IMR-90 (cell line): ENCODE results near the gene TAF3. TPM values are rescaled to one million over a fixed set of nuclear protein-coding genes. Genes with fewer than 3 reads are reported as not detected.

ENCODE experiments used
- ATAC-seq: fragments of 200-7000 bp; cut with Tn5 transposase; 2 replicates; pipeline ENCODE4 v1.9.1; 2020; ENCODE audit warnings: low read depth, mild to moderate bottlenecking, moderate library complexity
- BruUV-seq: library from RNA; stranded (reverse); fragments of 400-500 nt; replicated peaks from 2 replicates; lab custom pipeline; 2021; lab: Mats Ljungman, UMichigan
- CTCF ChIA-PET: fragments of 300-600 bp; formaldehyde crosslinking; extraction: SDS; loops from one replicate; lab custom pipeline; 2021; ENCODE audit warnings: antibody characterized with exemption; lab: Yijun Ruan, JAX
- POLR2A ChIA-PET: fragments of 300-600 bp; sonication (Branson Sonifier 250); formaldehyde crosslinking; loops from one replicate; lab custom pipeline; 2022; ENCODE audit warnings: antibody characterized with exemption; ENCODE audit not compliant: unreplicated experiment; lab: Charles Lee
- DNase-seq: peaks from one replicate; pipeline ENCODE4 v3.0.0; 2013
- H2AFZ ChIP-seq: replicated peaks from 2 replicates; pipeline ENCODE3; 2013; ENCODE audit warnings: low read length, mild to moderate bottlenecking; ENCODE audit not compliant: poor library complexity
- H2AK5ac ChIP-seq: 2 replicates; pipeline ENCODE4 v1.6.1; 2013; ENCODE audit warnings: low read depth, low read length, inconsistent platforms
- H2AK9ac ChIP-seq: replicated peaks from 2 replicates; pipeline ENCODE3; 2013; ENCODE audit warnings: mild to moderate bottlenecking, low read depth, low read length, moderate library complexity; ENCODE audit not compliant: poor library complexity
- H2BK120ac ChIP-seq: 2 replicates; pipeline ENCODE4 v1.6.1; 2013; ENCODE audit warnings: low read depth, low read length, inconsistent platforms
- H2BK15ac ChIP-seq: 3 replicates; pipeline ENCODE4 v1.6.1; 2013; ENCODE audit warnings: low read depth, low read length, inconsistent platforms
- H2BK20ac ChIP-seq: 2 replicates; pipeline ENCODE4 v1.6.1; 2013; ENCODE audit warnings: low read depth, mild to moderate bottlenecking, inconsistent platforms, low read length, moderate library complexity
- H2BK5ac ChIP-seq: 2 replicates; pipeline ENCODE4 v1.6.1; 2013; ENCODE audit warnings: mild to moderate bottlenecking, low read depth, low read length, inconsistent platforms; ENCODE audit not compliant: poor library complexity, severe bottlenecking
- H3K14ac ChIP-seq: replicated peaks from 2 replicates; pipeline ENCODE4 v1.6.1; 2013; ENCODE audit warnings: low read depth, low read length, inconsistent platforms
- H3K18ac ChIP-seq: 2 replicates; pipeline ENCODE4 v1.6.1; 2013; ENCODE audit warnings: low read depth, low read length, control low read depth
- H3K23ac ChIP-seq: 2 replicates; pipeline ENCODE4 v1.6.1; 2013; ENCODE audit warnings: low read depth, low read length, inconsistent platforms
- H3K27ac ChIP-seq: 2 replicates; pipeline ENCODE4 v1.5.1; 2013; ENCODE audit warnings: mild to moderate bottlenecking, control low read depth, low read length; ENCODE audit not compliant: insufficient read depth
- H3K27me3 ChIP-seq: 2 replicates; pipeline ENCODE4 v1.6.1; 2013; ENCODE audit warnings: low read length; ENCODE audit not compliant: control insufficient read depth, insufficient read depth
- H3K36me3 ChIP-seq: 2 replicates; pipeline ENCODE4 v1.6.1; 2013; ENCODE audit warnings: low read length, mixed read lengths; ENCODE audit not compliant: control insufficient read depth, insufficient read depth
- H3K4ac ChIP-seq: 2 replicates; pipeline ENCODE4 v1.6.1; 2013; ENCODE audit warnings: low read depth, low read length, inconsistent platforms
- H3K4me1 ChIP-seq: 2 replicates; pipeline ENCODE4 v1.6.1; 2013; ENCODE audit warnings: low read length, mixed read lengths; ENCODE audit not compliant: control insufficient read depth, insufficient read depth
- H3K4me2 ChIP-seq: 2 replicates; pipeline ENCODE4 v1.6.1; 2013; ENCODE audit warnings: low read depth, mild to moderate bottlenecking, control low read depth, low read length, moderate library complexity
- H3K4me3 ChIP-seq: 2 replicates; pipeline ENCODE4 v1.5.1; 2013; ENCODE audit warnings: low read depth, mild to moderate bottlenecking, control low read depth, low read length, moderate library complexity; ENCODE audit not compliant: insufficient read depth
- H3K56ac ChIP-seq: 2 replicates; pipeline ENCODE4 v1.6.1; 2013; ENCODE audit warnings: low read length, inconsistent platforms; ENCODE audit not compliant: insufficient read depth; ENCODE audit errors: extremely low read depth
- H3K79me1 ChIP-seq, 2 experiments: 2 replicates each; pipeline ENCODE4 v1.6.1; 2013; ENCODE audit warnings: low read length in 2 of 2, inconsistent platforms in 1 of 2, low read depth in 1 of 2
- H3K9ac ChIP-seq: 2 replicates; pipeline ENCODE4 v1.6.1; 2013; ENCODE audit warnings: low read depth, low read length, control low read depth
- H3K9me1 ChIP-seq: 2 replicates; pipeline ENCODE4 v1.6.1; 2013; ENCODE audit warnings: low read length, inconsistent platforms; ENCODE audit not compliant: insufficient read depth
- H3K9me3 ChIP-seq: 2 replicates; pipeline ENCODE4 v1.6.1; 2013; ENCODE audit warnings: low read length; ENCODE audit not compliant: control insufficient read depth, insufficient read depth
- H4K20me1 ChIP-seq: 2 replicates; pipeline ENCODE4 v1.6.1; 2013; ENCODE audit warnings: low read length, inconsistent platforms; ENCODE audit not compliant: insufficient read depth
- H4K5ac ChIP-seq: 2 replicates; pipeline ENCODE4 v1.6.1; 2013; ENCODE audit warnings: mild to moderate bottlenecking, low read depth, low read length, control low read depth
- H4K8ac ChIP-seq, 2 experiments: 2 replicates each; pipeline ENCODE4 v1.6.1; 2013; ENCODE audit warnings: low read depth in 2 of 2, low read length in 2 of 2, control low read depth in 1 of 2, inconsistent platforms in 1 of 2
- H4K91ac ChIP-seq: 2 replicates; pipeline ENCODE4 v1.6.1; 2013; ENCODE audit warnings: low read depth, low read length, inconsistent platforms; ENCODE audit not compliant: insufficient read depth
- BHLHE40 ChIP-seq: fragments of 150-350 bp; IDR thresholded peaks from 2 replicates; pipeline ENCODE4 v1.6.1; 2016; ENCODE audit warnings: mild to moderate bottlenecking, low read depth, low read length
- CHD1 ChIP-seq: IDR thresholded peaks from 2 replicates; pipeline ENCODE4 v1.6.1; 2012; ENCODE audit warnings: low read depth, low read length, improper control_type of control experiment
- CTCF ChIP-seq: conservative IDR thresholded peaks from 2 replicates; pipeline ENCODE4 v1.5.1; 2012; ENCODE audit warnings: mild to moderate bottlenecking, low read depth, low read length, improper control_type of control experiment
- FOS ChIP-seq: fragments of 150-350 bp; IDR thresholded peaks from 2 replicates; pipeline ENCODE4 v1.6.1; 2016; ENCODE audit warnings: low read depth, low read length
- MAFK ChIP-seq: IDR thresholded peaks from 2 replicates; pipeline ENCODE4 v1.6.1; 2012; ENCODE audit warnings: low read depth, low read length, improper control_type of control experiment
- MAZ ChIP-seq: IDR thresholded peaks from 2 replicates; pipeline ENCODE4 v1.6.1; 2012; ENCODE audit warnings: low read depth, mild to moderate bottlenecking, low read length, improper control_type of control experiment, moderate library complexity, borderline replicate concordance
- NFE2L2 ChIP-seq: fragments of 150-350 bp; IDR thresholded peaks from 2 replicates; pipeline ENCODE4 v1.6.1; 2016; ENCODE audit warnings: low read depth, mild to moderate bottlenecking, low read length
- RAD21 ChIP-seq: IDR thresholded peaks from 2 replicates; pipeline ENCODE4 v1.6.1; 2012; ENCODE audit warnings: low read length, improper control_type of control experiment
- RCOR1 ChIP-seq: IDR thresholded peaks from 2 replicates; pipeline ENCODE4 v1.6.1; 2012; ENCODE audit warnings: mild to moderate bottlenecking, low read length, improper control_type of control experiment; ENCODE audit not compliant: insufficient replicate concordance
- RFX5 ChIP-seq: IDR thresholded peaks from 2 replicates; pipeline ENCODE4 v1.8.0; 2012; ENCODE audit warnings: low read depth, mild to moderate bottlenecking, low read length, moderate library complexity
- WGBS, 2 experiments: methylation state at CpG; one replicate each; pipeline versions ENCODE4 v1.1.5 to v1.1.7; 2013; ENCODE audit warnings: missing lambda C conversion rate in 2 of 2; ENCODE audit not compliant: insufficient read length in 1 of 2; ENCODE audit errors: extremely low coverage in 2 of 2; 5-methylcytosine and 5-hydroxymethylcytosine counted together
- dilution Hi-C: fragments of 300-500 bp; cut with HindIII; formaldehyde crosslinking; loops from one replicate; pipeline ENCODE4 v1.14.3; 2018; ENCODE audit warnings: low sequenced_read_pairs; ENCODE audit not compliant: unreplicated experiment
- in situ Hi-C: fragments of 300-500 bp; cut with MboI; formaldehyde crosslinking; loops from 3 replicates; pipeline ENCODE4 v1.14.3; 2019; ENCODE audit warnings: low sequenced_read_pairs, inconsistent platforms, mixed read lengths
- intact Hi-C: fragments of 100-400 bp; cut with micrococcal nuclease; formaldehyde crosslinking; loops from 2 replicates; pipeline ENCODE4 v1.10.0; 2022
- polyA plus RNA-seq, 3 experiments: library from polyadenylated mRNA; depleted of rRNA; stranded (reverse); fragments of >200 nt; gene quantifications; 2 replicates each; pipeline ENCODE4 v1.2.3, GENCODE V29; 2012; ENCODE audit warnings: low replicate concordance in 1 of 3
- total RNA-seq: library from RNA; depleted of rRNA; stranded (reverse); fragments of >200 nt; gene quantifications from 2 replicates; pipeline ENCODE4 v1.2.3, GENCODE V29; 2012
- TF ChIP-seq, protein P1 (sequence below): fragments of 150-350 bp; IDR thresholded peaks from 2 replicates; pipeline ENCODE4 v1.6.1; 2017; ENCODE audit warnings: mild to moderate bottlenecking, antibody characterized with exemption, low read length, low read depth

The TAF3 gene
- total and polyA plus RNA-seq, 2 of the 4 experiments (the other 2 are of a cell fraction), result 1.4 to 2.3 TPM

DNA sequence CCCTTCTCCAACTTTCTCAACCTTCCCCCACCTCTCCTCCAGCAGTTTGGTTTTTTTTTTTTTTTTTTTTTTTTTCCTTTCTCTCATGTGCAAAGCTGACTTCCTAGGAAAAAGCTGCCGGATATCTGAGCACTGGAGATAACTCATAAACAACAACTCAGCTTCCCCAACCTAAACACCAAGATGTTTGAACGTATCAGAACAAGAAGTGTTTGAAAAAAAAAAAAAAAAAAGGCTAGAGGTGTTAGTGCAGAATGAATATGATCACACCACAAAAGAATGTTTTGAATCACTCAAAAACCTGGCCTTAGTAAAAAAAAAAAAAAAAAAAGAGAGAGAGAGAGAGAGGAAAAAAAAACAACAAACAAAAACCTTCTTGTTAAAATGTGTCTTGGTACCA is 247.3 kb downstream of the TAF3 start:
- WGBS, 2 experiments, result no CpG with 5 or more reads among the region's 2 CpGs
- H2BK5ac ChIP-seq, result no peak overlapping the region
- H4K8ac ChIP-seq, result no peak overlapping the region
- H2BK15ac ChIP-seq, result no peak overlapping the region
- H3K23ac ChIP-seq, result no peak overlapping the region
- BruUV-seq, result no TSS peak
- no peak overlapping the region for H4K5ac ChIP-seq
- dilution Hi-C loops (no loop called here), in situ Hi-C loops (no loop called here), intact Hi-C loops (no loop called here)
- no peak overlapping the region for H4K91ac ChIP-seq
- ATAC-seq (no peak), DNase-seq (no peak)
- no peak overlapping the region for H3K4ac ChIP-seq
- no peak overlapping the region for H2BK20ac ChIP-seq
- no peak overlapping the region for H2BK120ac ChIP-seq
- H3K56ac ChIP-seq, result no peak overlapping the region
- no peaks in the 10 kb centered on the region for H3K79me1 ChIP-seq
- no peak overlapping the region for H2AK9ac ChIP-seq
- H3K9me1 ChIP-seq, result no peaks in the 10 kb centered on the region; the same call in 1 of the 2 replicates
- POLR2A ChIA-PET, result interaction anchor here (0.6 kb wide), 1 partner anchor 1237 kb away, joined by 6 read pairs; no protein-coding TSS in a partner anchor
- H3K18ac ChIP-seq, result no peak overlapping the region
- no peaks in the 10 kb centered on the region for H3K9me3 ChIP-seq
- no peak overlapping the region for H2AFZ ChIP-seq
- no peak overlapping the region for H2AK5ac ChIP-seq
- H3K4me2 ChIP-seq, result no peak overlapping the region
- no peaks in the 10 kb centered on the region for H4K20me1 ChIP-seq
- H3K27me3 ChIP-seq, result peaks cover 31% of the 10 kb centered on the region
- no peaks in the 10 kb centered on the region for H3K36me3 ChIP-seq
- no peak overlapping the region for H3K14ac ChIP-seq
- H3K27ac ChIP-seq, result no peak overlapping the region
- TF ChIP-seq CHD1 (no peak), RFX5 (no peak), BHLHE40 (no peak), RAD21 (no peak), MAFK (no peak), FOS (no peak), CTCF (no peak), MAZ (no peak), RCOR1 (no peak), NFE2L2 (no peak)
- TF ChIP-seq, protein P1, sequence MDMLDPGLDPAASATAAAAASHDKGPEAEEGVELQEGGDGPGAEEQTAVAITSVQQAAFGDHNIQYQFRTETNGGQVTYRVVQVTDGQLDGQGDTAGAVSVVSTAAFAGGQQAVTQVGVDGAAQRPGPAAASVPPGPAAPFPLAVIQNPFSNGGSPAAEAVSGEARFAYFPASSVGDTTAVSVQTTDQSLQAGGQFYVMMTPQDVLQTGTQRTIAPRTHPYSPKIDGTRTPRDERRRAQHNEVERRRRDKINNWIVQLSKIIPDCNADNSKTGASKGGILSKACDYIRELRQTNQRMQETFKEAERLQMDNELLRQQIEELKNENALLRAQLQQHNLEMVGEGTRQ, result no peak
- H3K4me3 ChIP-seq, result no peak overlapping the region
- CTCF ChIA-PET, result interaction anchor here (0.6 to 1.6 kb wide), 3 partner anchors 11 to 1044 kb away, joined by 3 to 7 read pairs (median 6); no protein-coding TSS in a partner anchor
- peaks cover 7% of the 10 kb centered on the region for H3K4me1 ChIP-seq
- no peak overlapping the region for H3K9ac ChIP-seq
